ENCODE data around the gene LTBP2.

DNA sequence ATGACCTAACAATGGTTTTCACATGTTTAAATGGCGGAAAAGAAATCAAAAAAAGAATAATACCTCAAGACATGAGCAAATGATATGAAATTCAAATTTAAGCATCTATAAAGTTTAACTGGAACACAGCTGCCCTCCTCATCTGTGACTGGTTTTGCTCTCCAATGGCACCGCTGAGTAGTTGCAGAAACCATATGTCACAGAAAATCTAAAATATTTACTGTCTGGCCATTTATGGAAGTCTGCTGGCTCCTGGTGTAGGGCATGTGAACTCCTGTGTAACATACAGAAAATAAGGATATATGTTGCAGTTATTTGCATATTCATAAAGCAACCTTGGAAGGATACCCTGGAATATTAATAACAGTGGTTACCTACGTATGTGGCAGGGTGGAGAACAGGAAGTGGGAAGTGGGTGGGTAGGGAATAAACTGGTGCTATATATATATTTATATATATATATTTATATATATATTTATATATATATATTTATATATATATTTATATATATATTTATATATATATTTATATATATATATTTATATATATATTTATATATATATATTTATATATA is 48.4 kb downstream of the LTBP2 start:
- TF ChIP-seq, protein P1, sequence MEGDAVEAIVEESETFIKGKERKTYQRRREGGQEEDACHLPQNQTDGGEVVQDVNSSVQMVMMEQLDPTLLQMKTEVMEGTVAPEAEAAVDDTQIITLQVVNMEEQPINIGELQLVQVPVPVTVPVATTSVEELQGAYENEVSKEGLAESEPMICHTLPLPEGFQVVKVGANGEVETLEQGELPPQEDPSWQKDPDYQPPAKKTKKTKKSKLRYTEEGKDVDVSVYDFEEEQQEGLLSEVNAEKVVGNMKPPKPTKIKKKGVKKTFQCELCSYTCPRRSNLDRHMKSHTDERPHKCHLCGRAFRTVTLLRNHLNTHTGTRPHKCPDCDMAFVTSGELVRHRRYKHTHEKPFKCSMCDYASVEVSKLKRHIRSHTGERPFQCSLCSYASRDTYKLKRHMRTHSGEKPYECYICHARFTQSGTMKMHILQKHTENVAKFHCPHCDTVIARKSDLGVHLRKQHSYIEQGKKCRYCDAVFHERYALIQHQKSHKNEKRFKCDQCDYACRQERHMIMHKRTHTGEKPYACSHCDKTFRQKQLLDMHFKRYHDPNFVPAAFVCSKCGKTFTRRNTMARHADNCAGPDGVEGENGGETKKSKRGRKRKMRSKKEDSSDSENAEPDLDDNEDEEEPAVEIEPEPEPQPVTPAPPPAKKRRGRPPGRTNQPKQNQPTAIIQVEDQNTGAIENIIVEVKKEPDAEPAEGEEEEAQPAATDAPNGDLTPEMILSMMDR (IDR thresholded peaks at IDR 0.05; ENCODE audit: low read length): no peak
- TF ChIP-seq EZH2 (optimal IDR thresholded peaks at IDR 0.05; ENCODE audit: low read depth, low read length): no peak
- TF ChIP-seq EZH2phosphoT487 (IDR thresholded peaks at IDR 0.05; ENCODE audit: low read length): no peak

Measured in MM.1S (cell line).